ENCODE results near the gene ERMARD.

ERMARD gene

DNA sequence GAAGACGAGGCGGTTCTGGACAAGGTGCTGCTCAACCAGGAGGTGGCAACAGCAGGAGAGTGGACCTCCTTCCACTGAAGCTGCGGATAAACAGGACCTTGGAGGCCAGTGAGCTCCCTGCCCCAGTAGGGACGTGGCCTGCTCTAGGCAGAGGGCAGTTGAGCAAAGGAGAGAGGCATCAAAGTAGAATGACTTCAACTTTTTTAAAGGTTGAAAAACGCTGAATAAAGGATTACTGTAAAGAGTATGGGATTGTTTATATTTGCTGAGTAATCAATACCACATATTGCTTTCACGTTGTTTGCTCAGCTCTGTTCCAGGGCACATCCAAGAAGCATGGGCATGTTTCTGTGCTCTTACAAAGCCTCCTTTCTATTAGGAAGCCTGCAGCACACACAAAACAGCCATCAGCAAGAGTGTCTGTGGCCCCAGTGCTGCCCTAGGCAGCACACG, 48.1 kb downstream of the ERMARD start:
- no peak overlapping the region for H3K4me3 ChIP-seq (ENCODE audit: low read depth, low read length)
- TF ChIP-seq, protein P1, sequence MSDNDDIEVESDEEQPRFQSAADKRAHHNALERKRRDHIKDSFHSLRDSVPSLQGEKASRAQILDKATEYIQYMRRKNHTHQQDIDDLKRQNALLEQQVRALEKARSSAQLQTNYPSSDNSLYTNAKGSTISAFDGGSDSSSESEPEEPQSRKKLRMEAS (IDR thresholded peaks at IDR 0.05; ENCODE audit: low read depth, low read length) = no peak
- TF ChIP-seq POLR2A (IDR thresholded peaks at IDR 0.05; ENCODE audit: extremely low read depth, insufficient read length) (no peak), MYC (IDR thresholded peaks at IDR 0.05; ENCODE audit: low read depth, low read length) (no peak)
- TF ChIP-seq, protein P2, sequence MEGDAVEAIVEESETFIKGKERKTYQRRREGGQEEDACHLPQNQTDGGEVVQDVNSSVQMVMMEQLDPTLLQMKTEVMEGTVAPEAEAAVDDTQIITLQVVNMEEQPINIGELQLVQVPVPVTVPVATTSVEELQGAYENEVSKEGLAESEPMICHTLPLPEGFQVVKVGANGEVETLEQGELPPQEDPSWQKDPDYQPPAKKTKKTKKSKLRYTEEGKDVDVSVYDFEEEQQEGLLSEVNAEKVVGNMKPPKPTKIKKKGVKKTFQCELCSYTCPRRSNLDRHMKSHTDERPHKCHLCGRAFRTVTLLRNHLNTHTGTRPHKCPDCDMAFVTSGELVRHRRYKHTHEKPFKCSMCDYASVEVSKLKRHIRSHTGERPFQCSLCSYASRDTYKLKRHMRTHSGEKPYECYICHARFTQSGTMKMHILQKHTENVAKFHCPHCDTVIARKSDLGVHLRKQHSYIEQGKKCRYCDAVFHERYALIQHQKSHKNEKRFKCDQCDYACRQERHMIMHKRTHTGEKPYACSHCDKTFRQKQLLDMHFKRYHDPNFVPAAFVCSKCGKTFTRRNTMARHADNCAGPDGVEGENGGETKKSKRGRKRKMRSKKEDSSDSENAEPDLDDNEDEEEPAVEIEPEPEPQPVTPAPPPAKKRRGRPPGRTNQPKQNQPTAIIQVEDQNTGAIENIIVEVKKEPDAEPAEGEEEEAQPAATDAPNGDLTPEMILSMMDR (IDR thresholded peaks at IDR 0.05; ENCODE audit: low read depth, low read length) = no peak
- no peak for DNase-seq (ENCODE audit: low read depth)

DNA sequence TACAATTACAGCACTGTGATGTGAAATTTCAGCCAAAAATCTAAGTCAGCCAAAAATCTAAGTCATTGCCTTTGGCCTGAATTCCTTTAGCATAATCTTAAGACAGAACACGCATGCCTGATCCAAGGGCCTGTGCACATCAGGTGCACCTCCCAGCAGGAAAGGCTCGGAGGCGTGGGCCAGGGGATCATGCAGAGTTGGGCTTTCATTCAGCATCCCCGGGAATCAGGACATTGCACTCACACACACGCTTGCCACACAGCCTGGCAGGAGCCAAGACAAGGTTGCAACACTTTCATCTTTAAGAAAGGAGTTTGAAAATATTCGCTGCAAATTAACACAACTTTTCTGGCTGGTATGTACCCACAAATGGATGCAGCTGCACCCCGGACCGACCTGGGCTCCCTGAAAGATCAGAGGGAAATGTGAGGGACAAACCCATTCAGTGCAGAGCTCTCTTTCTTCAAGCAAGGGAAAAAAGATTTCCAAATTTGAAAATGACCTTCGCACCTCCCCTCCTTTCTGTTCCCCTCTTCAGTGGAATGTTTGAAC, 48.8 kb downstream of the ERMARD start:
- H3K4me3 ChIP-seq (ENCODE audit: low read depth, low read length) = no peak overlapping the region
- TF ChIP-seq, protein P2 (IDR thresholded peaks at IDR 0.05; ENCODE audit: low read depth, low read length) = no peak
- TF ChIP-seq POLR2A (IDR thresholded peaks at IDR 0.05; ENCODE audit: extremely low read depth, insufficient read length) (no peak), MYC (IDR thresholded peaks at IDR 0.05; ENCODE audit: low read depth, low read length) (no peak)
- TF ChIP-seq, protein P1 (IDR thresholded peaks at IDR 0.05; ENCODE audit: low read depth, low read length) = no peak
- DNase-seq (ENCODE audit: low read depth) = no peak

DNA sequence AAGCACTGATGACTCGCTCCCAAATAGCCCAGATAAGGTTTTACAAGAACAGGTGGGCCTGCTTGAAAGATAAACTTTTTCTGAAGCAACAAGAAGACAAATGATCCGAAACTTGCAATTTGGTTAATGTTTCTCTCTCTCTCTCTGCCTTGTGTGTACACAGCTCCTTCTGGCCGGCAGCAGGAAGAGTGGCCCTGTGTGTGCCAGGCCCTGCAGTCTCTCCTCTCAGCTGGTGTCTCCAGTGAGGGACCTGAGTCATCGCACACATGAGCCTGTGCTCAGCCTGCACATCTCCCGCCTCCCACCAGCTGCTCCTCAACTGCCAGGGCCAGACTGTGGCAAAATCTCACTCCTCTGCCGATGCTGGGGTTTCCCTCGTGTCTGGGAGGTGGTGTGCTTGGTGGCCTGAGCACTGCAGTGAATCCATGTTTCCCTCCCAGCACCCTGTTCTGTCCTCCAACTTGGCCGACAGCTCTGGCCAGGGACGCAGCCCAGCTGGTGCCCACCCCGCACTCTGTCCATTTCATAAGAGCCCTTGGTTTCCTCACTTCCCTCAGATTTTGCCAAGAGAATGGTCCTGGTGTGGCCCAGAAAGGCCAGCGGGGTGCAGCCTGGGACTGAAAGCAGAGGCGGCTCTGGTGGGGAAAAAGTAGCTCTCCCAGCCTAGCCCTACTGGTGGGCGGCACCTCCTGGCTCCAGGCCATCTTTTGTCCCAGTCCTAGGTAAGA, 49.4 kb downstream of the ERMARD start:
- TF ChIP-seq POLR2A (IDR thresholded peaks at IDR 0.05; ENCODE audit: extremely low read depth, insufficient read length) = no peak
- TF ChIP-seq, protein P1 (IDR thresholded peaks at IDR 0.05; ENCODE audit: low read depth, low read length) = peak; percentile 29; the same call in 1 of the 2 replicates
- TF ChIP-seq, protein P2 (IDR thresholded peaks at IDR 0.05; ENCODE audit: low read depth, low read length) = no peak
- peak; percentile 84 for DNase-seq (ENCODE audit: low read depth)
- no peak overlapping the region for H3K4me3 ChIP-seq (ENCODE audit: low read depth, low read length)

DNA sequence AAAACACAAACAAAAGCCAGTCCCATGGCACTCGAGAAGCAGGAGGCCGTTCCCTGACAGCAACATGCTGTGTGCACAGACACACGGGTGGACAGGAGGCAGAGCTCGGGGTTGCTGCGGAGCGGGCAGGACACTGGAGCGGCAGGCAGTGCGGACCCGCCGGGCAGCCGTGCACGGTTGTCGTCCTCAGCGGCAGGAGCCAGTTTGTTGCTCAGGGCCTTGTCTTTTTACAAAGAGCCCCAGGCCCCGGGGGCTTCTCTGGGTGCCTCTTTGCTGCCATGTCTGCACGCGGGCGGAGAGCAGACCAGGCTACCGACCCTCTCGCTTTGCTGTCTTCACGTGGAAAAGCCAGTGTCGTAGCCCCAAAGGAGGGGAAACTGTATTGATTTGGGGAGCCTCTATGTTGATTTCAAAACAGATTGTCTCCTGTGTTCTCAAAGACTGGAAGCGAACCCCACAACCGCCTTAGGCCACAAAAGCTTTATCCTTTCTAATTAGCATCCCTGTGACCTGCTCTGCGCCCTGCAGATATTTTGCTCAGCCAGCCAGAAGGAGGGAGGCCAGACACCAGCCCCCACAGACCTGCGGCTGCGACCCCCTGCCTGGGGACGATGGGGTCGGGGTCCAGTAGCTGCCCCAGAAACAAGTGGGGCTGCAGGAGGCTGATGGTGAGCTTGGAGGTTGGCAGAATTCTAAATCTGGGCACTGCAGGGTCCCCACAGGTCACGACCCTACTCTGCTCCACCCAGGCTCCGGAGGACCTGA, 50.2 kb downstream of the ERMARD start:
- no peak overlapping the region for H3K4me3 ChIP-seq (ENCODE audit: low read depth, low read length)
- no peak for TF ChIP-seq MYC (IDR thresholded peaks at IDR 0.05; ENCODE audit: low read depth, low read length)
- peak; percentile 0 for DNase-seq (ENCODE audit: low read depth)

DNA sequence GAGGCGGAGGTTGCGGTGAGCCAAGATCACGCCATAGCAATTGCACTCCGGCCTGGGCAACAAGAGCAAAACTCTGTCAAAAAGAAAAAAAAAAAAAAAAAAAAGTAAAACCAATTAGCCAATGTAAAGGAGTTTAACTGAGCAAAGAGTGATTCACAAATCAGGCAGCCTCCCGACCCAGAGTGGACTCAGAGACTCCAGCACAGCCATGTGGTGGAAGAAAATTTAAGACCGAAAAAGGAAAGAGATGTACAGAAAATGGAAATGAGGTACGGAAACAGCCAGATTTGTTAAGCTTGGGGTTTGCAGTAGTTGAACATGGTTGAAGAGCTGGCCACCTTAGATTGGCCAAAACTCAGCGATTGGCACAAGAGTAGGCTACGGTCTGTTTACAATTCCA, 51.4 kb downstream of the ERMARD start:
- H3K4me3 ChIP-seq (ENCODE audit: low read depth, low read length) = no peak overlapping the region
- DNase-seq (ENCODE audit: low read depth) = peak; percentile 15
- TF ChIP-seq POLR2A (IDR thresholded peaks at IDR 0.05; ENCODE audit: extremely low read depth, insufficient read length) = no peak
- TF ChIP-seq, protein P1 (IDR thresholded peaks at IDR 0.05; ENCODE audit: low read depth, low read length) = 0 out of 2 replicates have a peak, but pooled peaks have one; percentile 0

DNA sequence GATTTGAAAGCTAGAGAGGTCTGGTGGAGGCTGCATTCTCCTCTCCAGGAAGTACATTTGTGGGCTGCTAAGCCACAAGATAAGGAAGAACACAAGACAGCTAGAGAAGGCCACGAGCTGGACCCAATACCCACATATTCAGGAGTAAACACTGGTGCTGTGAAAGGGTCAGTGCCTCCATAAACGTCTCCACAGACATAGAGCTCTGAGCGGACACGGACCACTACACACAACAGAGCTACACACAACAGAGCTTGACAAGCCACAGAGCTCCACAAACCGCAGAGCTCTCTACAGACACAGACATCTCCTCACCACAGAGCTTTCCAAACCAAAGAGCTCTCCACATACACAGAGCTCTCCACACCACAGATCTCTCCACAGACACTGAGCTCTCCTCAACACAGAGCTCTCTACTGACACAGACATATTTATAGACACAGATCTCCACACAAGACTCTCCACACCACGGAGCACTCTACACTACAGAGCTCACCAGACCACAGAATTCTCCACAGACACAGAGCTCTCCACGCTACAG, 51.9 kb downstream of the ERMARD start:
- H3K4me3 ChIP-seq (ENCODE audit: low read depth, low read length) = no peak overlapping the region
- DNase-seq (ENCODE audit: low read depth) = peak; percentile 75
- no peak for TF ChIP-seq POLR2A (IDR thresholded peaks at IDR 0.05; ENCODE audit: extremely low read depth, insufficient read length)
- TF ChIP-seq MYC (IDR thresholded peaks at IDR 0.05; ENCODE audit: low read depth, low read length) = peak; percentile 56
- TF ChIP-seq, protein P2 (IDR thresholded peaks at IDR 0.05; ENCODE audit: low read depth, low read length) = no peak
- TF ChIP-seq, protein P1 (IDR thresholded peaks at IDR 0.05; ENCODE audit: low read depth, low read length) = peak; percentile 9; the same call in 1 of the 2 replicates

All from NB4 (cell line).